ENCODE results near the gene VAX1.
"Not testable (repeated sequence)": the region's sequence is repeated elsewhere in the genome, so short reads cannot be mapped to it uniquely, and the experiment has no call there.

The VAX1 gene

GRCh38 chr10:117134306-117135025 is 3.6 kb downstream of the VAX1 start:
- no peak for DNase-seq (ENCODE audit: low spot score)

DNA sequence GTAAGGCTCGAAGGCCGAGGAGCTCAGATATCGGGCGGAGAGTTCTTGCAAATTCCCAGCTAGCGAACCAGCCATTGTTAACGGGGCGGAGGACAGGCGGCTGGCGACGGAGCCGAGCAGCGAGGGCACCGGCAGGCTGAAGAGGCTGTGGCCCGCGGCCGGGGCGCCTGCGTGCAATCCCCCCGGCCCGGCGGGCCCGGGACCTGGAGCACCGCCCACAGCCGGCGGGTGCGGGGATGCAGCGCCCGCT is 4.1 kb downstream of the VAX1 start:
- DNase-seq (ENCODE audit: low spot score) = no peak

DNA sequence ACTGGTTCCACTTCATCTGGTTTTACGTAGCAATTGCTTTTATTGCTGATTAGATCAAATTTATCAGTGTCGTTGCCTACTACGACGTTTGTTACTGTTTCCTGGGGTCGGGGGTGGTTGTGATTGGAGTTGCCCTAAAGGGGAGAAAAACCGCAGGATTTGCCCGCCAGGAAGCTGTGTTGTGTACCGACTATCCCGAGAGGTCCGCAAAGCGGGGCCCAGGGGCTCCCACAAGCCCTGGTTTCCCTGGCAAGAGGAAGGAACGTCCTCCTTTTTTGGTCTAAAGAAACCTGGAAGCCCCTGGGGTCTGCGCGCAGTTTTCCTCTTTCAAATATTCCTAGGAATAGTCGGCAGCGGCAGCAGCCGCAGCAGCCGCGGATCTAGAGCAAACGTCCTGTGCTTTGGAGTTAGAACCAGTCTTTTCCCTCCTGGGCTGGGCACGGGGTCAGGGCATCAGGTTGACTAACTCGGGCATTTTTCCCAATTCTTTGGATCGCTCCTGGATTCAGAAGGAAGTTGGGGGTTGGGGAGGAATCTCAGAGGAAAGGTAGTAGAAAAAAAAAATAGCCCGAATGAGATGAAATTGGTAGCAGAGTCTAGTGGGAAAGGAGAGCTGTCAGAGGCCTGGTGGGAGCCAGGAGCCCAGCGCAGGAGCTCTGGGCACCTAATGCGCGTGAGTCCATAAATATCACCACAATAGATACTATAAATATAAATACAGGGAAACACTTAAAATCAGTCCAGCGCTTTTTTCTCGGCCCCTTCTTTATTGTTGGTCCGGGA is 4.6 kb downstream of the VAX1 start:
- DNase-seq (ENCODE audit: low spot score) = no peak

DNA sequence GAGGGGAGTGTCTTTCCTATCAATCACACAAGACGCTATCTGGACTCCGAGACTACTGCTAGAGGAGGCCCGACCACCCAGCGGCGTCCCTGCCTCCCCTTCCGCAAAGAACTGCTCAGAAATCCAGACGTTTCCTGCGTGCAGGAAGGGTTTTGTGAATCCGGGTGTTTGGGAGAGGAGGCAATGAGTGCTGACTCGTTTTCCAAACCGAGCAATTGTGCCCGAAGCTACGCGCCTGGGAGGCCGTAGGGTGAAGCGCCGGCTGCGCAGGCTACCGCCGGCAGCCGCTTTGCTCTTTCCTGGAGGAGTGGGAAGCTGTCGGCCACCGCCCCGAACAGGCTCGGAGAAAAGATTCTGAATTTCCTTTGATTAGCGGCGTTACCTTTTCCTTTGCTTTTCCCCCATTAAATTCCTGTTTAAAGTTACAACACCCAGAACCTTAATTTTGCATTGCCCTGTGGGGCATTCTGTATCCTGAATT is 5.3 kb downstream of the VAX1 start:
- no peak for DNase-seq (ENCODE audit: low spot score)

- DNase-seq (ENCODE audit: low spot score) = no peak
Measured at GRCh38 chr10:117131376-117132327, 6.4 kb downstream of the VAX1 start.

DNA sequence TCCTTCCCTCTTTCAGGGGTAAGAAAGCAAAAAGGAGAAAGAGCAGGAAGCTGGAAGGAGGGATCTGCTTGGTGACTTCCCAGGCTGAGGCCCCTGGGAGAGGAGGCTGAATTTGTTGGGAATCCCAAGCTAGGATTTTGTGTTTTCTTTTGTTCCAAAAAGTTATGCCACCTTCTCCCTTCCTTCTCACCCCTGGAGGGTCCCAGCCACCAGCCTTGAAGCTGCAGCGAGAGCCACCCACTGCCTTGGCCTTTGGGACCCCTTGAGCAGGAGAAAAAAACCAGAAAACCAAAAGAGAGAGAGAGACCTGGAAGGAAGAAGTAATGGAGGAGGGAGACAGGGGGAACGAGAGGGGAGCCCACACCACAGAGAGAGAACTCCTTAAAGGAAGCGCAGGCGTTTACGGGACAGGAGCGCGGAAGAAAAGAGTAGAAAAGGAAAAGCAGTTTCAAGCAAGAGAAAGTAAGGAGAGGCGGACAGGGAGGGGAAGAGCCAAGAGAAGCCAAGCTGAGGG is 7.2 kb downstream of the VAX1 start:
- no peak for DNase-seq (ENCODE audit: low spot score)

GRCh38 chr10:117130346-117130745 is 7.7 kb downstream of the VAX1 start:
- no peak for DNase-seq (ENCODE audit: low spot score)

- DNase-seq (ENCODE audit: low spot score) = not testable (repeated sequence)
Measured at GRCh38 chr10:117126645-117127044, 11.4 kb downstream of the VAX1 start.

DNA sequence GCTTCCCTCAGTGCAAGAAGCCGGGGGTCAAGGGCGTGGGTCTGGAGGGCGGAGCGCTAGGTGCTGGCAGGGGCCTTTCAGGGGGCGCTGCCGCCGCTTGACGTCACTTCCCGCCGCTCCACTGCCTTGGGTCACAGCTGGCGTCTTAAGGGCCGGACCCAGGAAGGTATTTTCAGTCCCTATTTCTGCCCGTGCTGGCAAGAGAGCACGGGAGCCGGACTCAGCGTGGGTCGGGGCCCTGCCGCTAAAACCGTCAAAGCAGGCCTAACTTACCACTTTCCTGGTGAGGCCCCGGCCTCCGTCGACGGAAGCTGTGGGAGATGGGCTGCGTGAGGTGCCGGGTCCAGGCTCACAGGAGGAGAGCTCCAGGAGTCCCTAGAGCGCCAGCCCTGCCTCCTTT is 12.0 kb downstream of the VAX1 start:
- no peak for DNase-seq (ENCODE audit: low spot score)

- no peak for DNase-seq (ENCODE audit: low spot score)
Measured at GRCh38 chr10:117112220-117112619, 25.9 kb downstream of the VAX1 start.

- no peak for DNase-seq (ENCODE audit: low spot score)
Measured at GRCh38 chr10:117107238-117107637, 30.8 kb downstream of the VAX1 start.

- DNase-seq (ENCODE audit: low spot score) = no peak
Measured at GRCh38 chr10:117096599-117097201, 41.4 kb downstream of the VAX1 start.

- DNase-seq (ENCODE audit: low spot score) = no peak
Measured at GRCh38 chr10:117094856-117095255, 43.2 kb downstream of the VAX1 start.

- DNase-seq (ENCODE audit: low spot score) = no peak
Measured at GRCh38 chr10:117092386-117092785, 45.7 kb downstream of the VAX1 start.

DNA sequence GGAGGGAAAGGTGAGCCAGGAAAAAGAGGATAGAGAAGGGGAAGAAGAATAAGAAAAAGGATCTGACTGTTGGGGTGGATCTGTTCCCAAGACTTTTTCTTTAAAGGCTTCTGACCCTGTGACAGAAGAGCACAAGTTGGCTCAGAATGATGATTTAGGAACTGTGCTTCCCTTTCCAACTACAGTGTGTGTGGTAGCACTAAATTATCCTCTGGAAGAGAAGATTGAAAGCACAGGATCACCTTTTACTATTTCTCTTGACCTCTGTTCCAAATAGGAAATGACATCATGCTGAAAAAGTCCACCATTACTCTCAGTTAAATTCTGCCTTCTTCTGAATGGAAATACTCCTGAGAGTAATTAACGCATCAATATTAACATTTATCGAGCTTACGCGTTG is 47.2 kb downstream of the VAX1 start:
- no peak for DNase-seq (ENCODE audit: low spot score)

- no peak for DNase-seq (ENCODE audit: low spot score)
Measured at GRCh38 chr10:117087521-117087920, 50.5 kb downstream of the VAX1 start.

GRCh38 chr10:117086546-117086945 is 51.5 kb downstream of the VAX1 start:
- DNase-seq (ENCODE audit: low spot score) = no peak

GRCh38 chr10:117084421-117085246 is 53.4 kb downstream of the VAX1 start:
- not testable (repeated sequence) for DNase-seq (ENCODE audit: low spot score)
